Measurements from ENCODE around the gene HYAL1.

HYAL1 gene

GRCh38 chr3:50345586-50346234 is 42.3 kb upstream of the HYAL1 start, which contains the start of gene ZMYND10:
TSS of gene ZMYND10 (minus strand) at chr3:50345732. CDS start at chr3:50345579, 153 bp downstream.
- H3K4me3 ChIP-seq (ENCODE audit: low read length): peak within 1 kb of the TSS; percentile 58
- TF ChIP-seq CTCF (conservative IDR thresholded peaks at IDR 0.05; ENCODE audit: low read depth, low read length): no peak
- DNase-seq (ENCODE audit: low read depth): no peak

GRCh38 chr3:50345008-50345407 is 41.6 kb upstream of the HYAL1 start:
- TF ChIP-seq CTCF (conservative IDR thresholded peaks at IDR 0.05; ENCODE audit: low read depth, low read length): no peak
- DNase-seq (ENCODE audit: low read depth): no peak
- peak overlapping the region; percentile 58 for H3K4me3 ChIP-seq (ENCODE audit: low read length)

- no peak for DNase-seq (ENCODE audit: low read depth)
- H3K4me3 ChIP-seq (ENCODE audit: low read length): no peak overlapping the region
- TF ChIP-seq CTCF (conservative IDR thresholded peaks at IDR 0.05; ENCODE audit: low read depth, low read length): peak; percentile 11
These were observed 39.6 kb upstream of the HYAL1 start for GRCh38 chr3:50342813-50343633.

- TF ChIP-seq CTCF (conservative IDR thresholded peaks at IDR 0.05; ENCODE audit: low read depth, low read length): no peak
- DNase-seq (ENCODE audit: low read depth): no peak
- no peak overlapping the region for H3K4me3 ChIP-seq (ENCODE audit: low read length)
These were observed 38.7 kb upstream of the HYAL1 start for GRCh38 chr3:50341996-50342650.

- DNase-seq (ENCODE audit: low read depth): no peak
- H3K4me3 ChIP-seq (ENCODE audit: low read length): no peak overlapping the region
- TF ChIP-seq CTCF (conservative IDR thresholded peaks at IDR 0.05; ENCODE audit: low read depth, low read length): no peak
These were observed 38.2 kb upstream of the HYAL1 start for GRCh38 chr3:50341537-50341936.

- DNase-seq (ENCODE audit: low read depth): no peak
- TF ChIP-seq CTCF (conservative IDR thresholded peaks at IDR 0.05; ENCODE audit: low read depth, low read length): no peak
- H3K4me3 ChIP-seq (ENCODE audit: low read length): peak within 1 kb of the TSS; percentile 16
These were observed 37.3 kb upstream of the HYAL1 start, which contains the start of gene RASSF1 for GRCh38 chr3:50340448-50341329. TSS of gene RASSF1 (minus strand) at chr3:50340836. CDS start at chr3:50340805, 31 bp downstream.
